Putamen (tissue), 1 donor: ENCODE measurements around the gene BOLA2.
"Not testable (repeated sequence)": the region's sequence is repeated elsewhere in the genome, so short reads cannot be mapped to it uniquely, and the experiment has no call there.

Experiments used
- DNase-seq: peaks from one replicate; pipeline ENCODE4 v3.0.0-alpha.2; 2016; ENCODE audit warnings: low spot score

BOLA2 gene

GRCh38 chr16:29454269-29454668 lies at the start of gene BOLA2, which contains the start of gene SLX1B:
Gene BOLA2, minus strand, starts transcription at chr16:29454351. Its CDS starts 98 bp downstream, at chr16:29454253.
Gene SLX1B, plus strand, starts transcription at chr16:29454533.
- not testable (repeated sequence) for DNase-seq

GRCh38 chr16:29482276-29482675 lies 28.1 kb upstream of the BOLA2 start:
- not testable (repeated sequence) for DNase-seq

DNA sequence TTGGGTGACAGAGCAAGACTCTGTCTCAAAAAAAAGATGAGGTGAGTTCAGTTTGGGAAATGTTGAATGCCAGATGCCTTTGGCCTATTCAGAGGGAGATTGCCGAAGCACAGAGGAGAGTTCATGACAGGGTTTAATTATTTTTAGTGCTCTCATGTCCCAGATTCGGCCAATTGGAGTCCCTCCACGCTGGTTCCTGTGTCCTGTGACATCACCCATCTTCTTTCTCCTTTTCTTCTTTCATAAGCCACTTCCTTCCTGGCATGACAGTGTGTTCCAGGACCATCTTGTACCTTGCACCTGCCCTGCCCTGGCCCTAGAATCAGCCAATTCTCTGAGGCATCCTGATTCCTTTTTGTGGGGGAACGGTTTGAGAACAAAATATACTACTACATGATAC lies 17.9 kb upstream of the BOLA2 start:
- DNase-seq, result not testable (repeated sequence)

- not testable (repeated sequence) for DNase-seq
Measured at GRCh38 chr16:29469660-29470059, 15.5 kb upstream of the BOLA2 start.

DNA sequence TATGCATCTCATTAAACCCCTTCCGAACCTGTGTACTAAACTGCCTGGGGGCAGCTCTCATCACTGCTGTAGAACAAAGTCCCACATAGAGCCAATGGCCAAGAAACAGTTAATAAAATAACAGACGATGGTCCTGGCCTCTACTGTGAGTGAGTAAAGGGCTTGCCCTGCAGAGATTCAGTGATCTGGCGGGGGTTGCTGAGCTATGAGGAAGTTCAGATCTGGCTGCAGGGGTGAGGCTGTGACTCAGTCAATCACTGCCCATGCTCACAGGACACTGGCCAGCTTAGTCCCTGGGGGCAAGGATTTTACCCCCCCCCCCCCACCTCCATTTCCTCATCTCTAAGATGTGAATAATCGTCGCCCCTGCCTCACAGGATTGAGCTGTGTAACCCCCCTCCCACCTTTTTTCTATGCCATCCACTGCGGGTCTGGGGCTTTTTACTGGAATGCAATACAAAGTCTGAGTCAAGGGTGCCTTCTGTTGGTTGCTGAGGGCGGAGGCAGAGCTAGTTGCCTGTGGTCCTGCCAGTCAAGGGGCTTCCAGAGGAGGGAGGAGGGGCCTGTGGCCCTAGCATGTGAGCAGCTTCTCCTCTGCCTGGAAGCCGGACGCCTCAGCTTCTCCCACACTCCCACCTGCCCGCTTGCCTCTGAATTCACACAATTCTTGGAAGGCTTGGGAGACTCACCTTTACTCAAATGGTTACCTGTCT lies 13.7 kb upstream of the BOLA2 start:
- DNase-seq, result not testable (repeated sequence)

DNA sequence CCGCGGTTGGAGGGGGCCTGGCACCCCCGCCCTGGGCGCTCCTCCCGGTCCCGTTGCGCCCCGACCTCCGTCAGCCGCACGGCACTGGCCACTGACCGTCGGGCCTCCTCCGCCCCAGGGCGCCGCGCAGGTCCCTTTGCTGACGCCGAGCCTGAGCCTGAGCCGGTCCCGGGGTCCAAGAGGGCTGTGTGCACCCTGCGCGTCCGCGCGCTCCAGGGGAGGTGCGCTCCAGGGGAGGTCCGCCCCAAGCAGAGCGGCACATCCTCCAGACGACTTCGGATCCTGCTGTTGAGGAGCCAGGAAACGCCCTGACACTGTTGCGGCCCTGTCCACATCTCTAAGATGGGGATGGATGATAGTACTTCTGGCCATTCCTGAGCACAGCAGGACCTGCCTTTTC lies 12.8 kb upstream of the BOLA2 start:
- not testable (repeated sequence) for DNase-seq

DNA sequence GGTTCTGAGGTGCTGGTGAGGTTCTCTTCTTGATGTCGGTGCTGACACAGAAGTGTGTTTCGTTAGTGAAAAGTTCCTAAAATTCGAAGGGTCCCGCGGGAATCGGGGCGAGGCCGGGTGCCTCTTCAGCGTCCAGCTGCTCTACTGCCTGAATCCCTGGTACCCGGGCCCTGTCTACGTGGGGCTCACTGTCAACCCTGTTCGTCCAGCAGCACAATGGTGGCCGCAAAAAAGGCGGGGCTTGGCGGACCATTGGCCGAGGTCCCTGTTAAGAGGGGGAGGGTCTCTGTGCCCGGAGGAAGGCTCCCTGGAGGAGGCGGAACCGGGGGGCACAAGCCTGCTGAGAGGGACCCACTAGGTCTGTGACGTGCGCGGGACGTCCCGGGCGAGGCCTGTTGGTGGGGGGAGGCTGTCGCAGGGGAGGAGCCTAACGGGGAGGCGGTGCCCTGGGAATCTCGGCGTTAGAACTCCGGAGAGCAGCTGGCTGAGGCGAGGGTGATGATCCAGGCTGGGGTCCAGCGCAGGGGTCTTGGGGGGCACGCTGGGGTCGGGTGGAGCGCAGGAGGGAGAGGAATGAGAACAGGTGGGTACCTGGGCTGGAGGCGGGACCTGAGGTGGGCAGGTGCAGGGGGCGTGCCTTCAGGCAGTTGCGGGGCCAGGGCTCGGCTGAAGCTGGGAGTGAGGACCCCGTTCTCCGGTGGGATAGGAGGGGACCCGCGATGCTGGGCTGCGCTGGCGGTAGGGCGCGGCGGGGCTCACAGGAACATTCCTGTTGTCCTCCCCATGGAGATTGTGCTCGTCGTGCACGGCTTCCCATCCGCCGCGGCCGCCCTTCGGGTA lies 12.1 kb upstream of the BOLA2 start:
- DNase-seq, result not testable (repeated sequence)

DNA sequence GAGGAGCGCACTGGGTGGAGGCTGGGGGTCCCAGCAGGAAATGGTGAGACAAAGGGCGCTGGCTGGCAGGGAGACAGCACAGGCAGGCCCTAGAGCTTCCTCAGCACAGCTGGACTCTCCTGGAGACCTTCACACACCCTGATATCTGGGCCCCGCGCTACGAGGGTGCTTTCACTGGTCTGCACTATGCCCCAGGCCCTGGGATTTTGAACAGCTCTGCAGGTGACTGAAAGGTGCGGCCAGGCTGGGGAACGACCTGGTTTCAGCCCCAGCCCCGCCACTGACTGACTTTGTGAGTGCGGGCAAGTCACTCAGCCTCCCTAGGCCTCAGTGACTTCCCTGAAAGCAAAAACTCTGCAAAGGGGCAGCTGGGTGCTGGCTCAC lies 6.5 kb upstream of the BOLA2 start:
- DNase-seq, result not testable (repeated sequence)

GRCh38 chr16:29459706-29460646 lies 5.8 kb upstream of the BOLA2 start, which contains the start of gene SULT1A4:
Gene SULT1A4, plus strand, starts transcription at chr16:29459913. Its CDS starts 1,473 bp downstream, at chr16:29461386.
- not testable (repeated sequence) for DNase-seq

DNA sequence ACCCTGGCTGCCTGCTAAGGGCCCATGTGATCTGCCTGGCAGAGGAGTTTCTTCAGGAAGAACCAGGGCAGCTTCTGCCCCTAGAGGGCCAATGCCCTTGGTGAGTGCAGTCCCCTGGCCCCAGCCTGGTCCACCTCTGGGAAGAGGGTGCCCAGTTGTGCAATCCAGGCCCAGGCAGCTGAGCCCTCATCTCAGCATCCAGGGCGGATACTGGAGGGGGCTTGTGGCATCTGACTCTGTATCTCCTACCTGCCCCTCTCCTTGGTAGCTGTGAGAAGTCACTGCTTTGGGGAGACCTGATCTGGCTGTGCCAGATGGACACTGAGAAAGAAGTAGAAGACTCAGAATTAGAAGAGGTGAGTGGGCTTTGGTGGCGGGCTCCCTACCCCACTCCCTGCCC lies 3.5 kb upstream of the BOLA2 start:
- not testable (repeated sequence) for DNase-seq

- DNase-seq, result not testable (repeated sequence)
Measured at GRCh38 chr16:29454828-29455227, 677 bp upstream of the BOLA2 start.

DNA sequence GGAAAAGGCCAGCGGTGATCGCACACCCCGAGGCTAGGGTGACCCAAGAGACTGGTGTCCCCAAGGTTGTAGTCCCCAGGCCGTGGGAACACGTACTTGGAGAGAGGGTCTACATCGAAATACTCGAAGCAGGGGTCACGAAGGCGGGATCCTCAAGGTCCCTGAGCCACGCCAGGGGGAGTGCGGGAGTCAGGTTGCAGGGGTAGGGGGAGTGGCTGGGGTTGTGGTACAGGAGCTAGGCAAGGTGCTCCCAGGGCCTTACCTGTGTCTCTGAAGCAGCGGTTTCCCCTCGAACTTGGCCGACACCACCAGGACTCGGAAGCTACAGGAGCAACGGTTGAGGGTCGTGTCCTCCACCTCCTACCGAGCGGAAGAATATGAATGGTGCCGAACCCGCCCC lies 397 bp downstream of the BOLA2 start:
- DNase-seq, result not testable (repeated sequence)

DNA sequence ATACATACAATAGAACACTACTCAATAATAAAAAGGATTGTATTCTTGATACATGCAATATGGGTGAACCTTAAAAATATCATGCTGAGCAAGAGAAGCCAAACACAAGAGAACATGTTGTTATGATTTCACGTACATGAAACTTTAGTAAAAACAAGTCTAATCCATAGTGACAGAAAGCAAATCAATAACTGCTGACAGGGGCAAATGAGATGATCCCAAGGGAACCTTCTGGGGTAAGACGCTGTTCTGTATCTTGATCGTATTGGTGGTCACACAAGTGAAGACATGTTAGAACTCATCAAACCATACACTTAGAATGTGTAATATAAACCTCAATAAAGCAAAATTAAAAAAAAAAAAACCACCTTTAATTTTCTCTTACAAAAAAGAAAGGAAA lies 28.8 kb downstream of the BOLA2 start:
- not testable (repeated sequence) for DNase-seq

DNA sequence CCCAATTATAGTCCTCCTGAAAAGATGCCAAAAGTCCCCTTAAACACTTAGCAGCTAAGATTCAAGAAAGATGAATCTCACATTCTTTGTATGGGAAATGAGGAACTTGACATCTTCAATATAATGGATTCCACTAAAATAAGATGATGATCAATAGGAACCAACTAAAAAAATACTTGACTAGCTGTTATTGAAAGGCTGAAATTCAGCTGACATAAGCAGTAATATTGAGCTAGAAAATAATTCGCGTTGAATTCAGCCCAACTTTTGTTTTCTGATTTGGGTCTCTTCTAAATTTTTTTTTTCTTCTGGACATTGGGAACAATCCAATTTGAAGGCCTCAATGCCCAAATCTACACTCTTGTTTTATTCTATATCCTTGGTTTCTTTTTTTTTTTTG lies 30.6 kb downstream of the BOLA2 start:
- DNase-seq, result not testable (repeated sequence)

DNA sequence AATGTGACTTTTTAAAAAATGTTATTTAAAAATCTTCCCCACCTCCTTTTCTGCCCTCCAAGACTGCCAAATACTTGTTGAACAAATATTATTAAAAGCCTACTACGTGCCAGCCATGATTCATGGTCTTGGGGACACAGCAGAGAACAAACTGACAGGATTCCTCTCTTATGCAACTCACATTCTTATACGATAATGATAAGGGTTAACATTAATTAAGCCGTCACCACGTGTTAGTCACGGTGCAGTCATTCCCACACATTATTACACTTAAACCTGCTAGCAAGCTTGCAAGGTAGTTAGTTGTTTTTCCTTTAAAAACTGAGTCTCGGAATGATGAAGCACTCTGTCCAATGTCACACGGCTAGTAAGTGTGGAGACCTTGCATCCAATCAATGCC lies 48.9 kb downstream of the BOLA2 start:
- not testable (repeated sequence) for DNase-seq
